Panc1 (cell line): ENCODE data around the gene SYTL3.

Source experiments
- POLR2AphosphoS5 ChIP-seq: IDR thresholded peaks from 2 replicates; pipeline ENCODE4 v1.6.1; 2012; ENCODE audit warnings: mild to moderate bottlenecking, low read depth, low read length, moderate library complexity
- TCF7L2 ChIP-seq: IDR thresholded peaks from 2 replicates; pipeline ENCODE4 v1.6.1; 2011; ENCODE audit warnings: mild to moderate bottlenecking, low read depth, low read length, inconsistent platforms
- TF ChIP-seq, protein P1 (sequence below): fragments of 450-650 bp; IDR thresholded peaks from 2 replicates; pipeline ENCODE4 v1.5.1; 2017; ENCODE audit warnings: mild to moderate bottlenecking

DNA sequence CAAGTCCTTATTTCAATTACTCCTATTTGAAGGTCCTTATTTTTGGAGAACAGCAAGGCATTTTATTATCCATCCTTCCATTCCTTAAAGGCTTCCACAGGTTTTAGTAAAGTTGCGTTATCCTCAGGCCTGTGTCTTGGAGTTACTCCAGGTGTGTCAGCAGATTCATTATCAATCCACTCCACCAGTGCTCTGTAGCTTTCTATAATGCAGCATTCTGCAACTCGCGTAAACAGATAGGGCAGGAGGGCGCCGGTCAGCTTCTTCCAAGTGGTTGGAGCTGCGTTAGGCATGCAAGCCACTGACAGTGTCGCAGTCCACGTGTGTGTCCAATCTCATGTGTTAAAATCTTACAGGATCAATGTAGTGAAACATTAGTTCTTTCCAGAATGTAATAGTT, 75.8 kb downstream of the SYTL3 start:
- TF ChIP-seq, protein P1, sequence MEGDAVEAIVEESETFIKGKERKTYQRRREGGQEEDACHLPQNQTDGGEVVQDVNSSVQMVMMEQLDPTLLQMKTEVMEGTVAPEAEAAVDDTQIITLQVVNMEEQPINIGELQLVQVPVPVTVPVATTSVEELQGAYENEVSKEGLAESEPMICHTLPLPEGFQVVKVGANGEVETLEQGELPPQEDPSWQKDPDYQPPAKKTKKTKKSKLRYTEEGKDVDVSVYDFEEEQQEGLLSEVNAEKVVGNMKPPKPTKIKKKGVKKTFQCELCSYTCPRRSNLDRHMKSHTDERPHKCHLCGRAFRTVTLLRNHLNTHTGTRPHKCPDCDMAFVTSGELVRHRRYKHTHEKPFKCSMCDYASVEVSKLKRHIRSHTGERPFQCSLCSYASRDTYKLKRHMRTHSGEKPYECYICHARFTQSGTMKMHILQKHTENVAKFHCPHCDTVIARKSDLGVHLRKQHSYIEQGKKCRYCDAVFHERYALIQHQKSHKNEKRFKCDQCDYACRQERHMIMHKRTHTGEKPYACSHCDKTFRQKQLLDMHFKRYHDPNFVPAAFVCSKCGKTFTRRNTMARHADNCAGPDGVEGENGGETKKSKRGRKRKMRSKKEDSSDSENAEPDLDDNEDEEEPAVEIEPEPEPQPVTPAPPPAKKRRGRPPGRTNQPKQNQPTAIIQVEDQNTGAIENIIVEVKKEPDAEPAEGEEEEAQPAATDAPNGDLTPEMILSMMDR = no peak
- TF ChIP-seq TCF7L2 (no peak), POLR2AphosphoS5 (no peak)
